SK-N-SH treated with all-trans-retinoic acid at 6 μM for 48 hours (cell line): ENCODE measurements around the gene ZKSCAN1.

Source experiments
- ATAC-seq: fragments of 200-7000 bp; cut with Tn5 transposase; 3 replicates; pipeline ENCODE4 v1.9.1; 2020; ENCODE audit warnings: mild to moderate bottlenecking, moderate library complexity
- ARNTL ChIP-seq: fragments of 450-650 bp; formaldehyde crosslinking; IDR thresholded peaks from 2 replicates; pipeline ENCODE4 v1.5.0; 2020; ENCODE audit warnings: low read depth, mild to moderate bottlenecking, moderate library complexity, borderline replicate concordance
- BACH2 ChIP-seq: fragments of 250-450 bp; sonication (Bioruptor Pico); IDR thresholded peaks from 2 replicates; pipeline ENCODE4 v1.9.0; 2021; ENCODE audit warnings: mild to moderate bottlenecking, borderline replicate concordance
- CSDC2 ChIP-seq: fragments of 250-450 bp; sonication (Bioruptor Pico); IDR thresholded peaks from 2 replicates; pipeline ENCODE4 v1.5.0; 2020; ENCODE audit warnings: mild to moderate bottlenecking, moderate library complexity
- ESRRG ChIP-seq: fragments of 250-450 bp; sonication (Bioruptor Pico); IDR thresholded peaks from 2 replicates; pipeline ENCODE4 v1.6.1; 2021; ENCODE audit warnings: mild to moderate bottlenecking
- GLIS3 ChIP-seq: fragments of 250-450 bp; sonication (Bioruptor Pico); IDR thresholded peaks from 2 replicates; pipeline ENCODE4 v1.5.0; 2020; ENCODE audit warnings: mild to moderate bottlenecking, moderate library complexity
- ISL1 ChIP-seq: fragments of 250-450 bp; sonication (Bioruptor Pico); IDR thresholded peaks from 2 replicates; pipeline ENCODE4 v2.1.2; 2022; ENCODE audit warnings: mild to moderate bottlenecking, moderate library complexity
- OSR1 ChIP-seq: fragments of 250-450 bp; sonication (Bioruptor Pico); IDR thresholded peaks from 2 replicates; pipeline ENCODE4 v1.8.0; 2022; ENCODE audit warnings: moderate library complexity, mild to moderate bottlenecking, inconsistent platforms
- PPARA ChIP-seq: fragments of 250-450 bp; sonication (Bioruptor Pico); IDR thresholded peaks from 2 replicates; pipeline ENCODE4 v1.5.0; 2020; ENCODE audit warnings: mild to moderate bottlenecking, borderline replicate concordance
- RARB ChIP-seq: fragments of 250-450 bp; sonication (Bioruptor Pico); IDR thresholded peaks from 2 replicates; pipeline ENCODE4 v1.8.0; 2021; ENCODE audit warnings: mild to moderate bottlenecking, moderate library complexity
- SNAI2 ChIP-seq: fragments of 250-450 bp; sonication (Bioruptor Pico); IDR thresholded peaks from 2 replicates; pipeline ENCODE4 v1.5.0; 2020; ENCODE audit warnings: mild to moderate bottlenecking, moderate library complexity
- TCF4 ChIP-seq: fragments of 250-450 bp; sonication (Bioruptor Pico); IDR thresholded peaks from 2 replicates; pipeline ENCODE4 v1.8.0; 2021; ENCODE audit warnings: mild to moderate bottlenecking, moderate library complexity, borderline replicate concordance
- TOX ChIP-seq: fragments of 250-450 bp; sonication (Bioruptor Pico); IDR thresholded peaks from 2 replicates; pipeline ENCODE4 v1.8.0; 2021; ENCODE audit warnings: mild to moderate bottlenecking, moderate library complexity, borderline replicate concordance
- ZC3H10 ChIP-seq: fragments of 250-450 bp; sonication (Bioruptor Pico); IDR thresholded peaks from 2 replicates; pipeline ENCODE4 v1.5.1; 2021; ENCODE audit warnings: mild to moderate bottlenecking, moderate library complexity
- ZFP3 ChIP-seq: fragments of 250-450 bp; sonication (Bioruptor Pico); IDR thresholded peaks from 2 replicates; pipeline ENCODE4 v1.5.0; 2020; ENCODE audit warnings: mild to moderate bottlenecking, moderate library complexity
- ZFP30 ChIP-seq: fragments of 450-650 bp; formaldehyde crosslinking; IDR thresholded peaks from 2 replicates; pipeline ENCODE4 v1.5.0; 2022; ENCODE audit warnings: mild to moderate bottlenecking, moderate library complexity
- ZNF565 ChIP-seq: fragments of 450-650 bp; formaldehyde crosslinking; conservative IDR thresholded peaks from 2 replicates; pipeline ENCODE4 v1.5.0; 2020; ENCODE audit warnings: low read depth, mild to moderate bottlenecking, moderate library complexity
- ZNF70 ChIP-seq: fragments of 450-650 bp; formaldehyde crosslinking; IDR thresholded peaks from 2 replicates; pipeline ENCODE4 v1.5.0; 2020; ENCODE audit warnings: mild to moderate bottlenecking, moderate library complexity
- ZNF8 ChIP-seq: fragments of 450-650 bp; formaldehyde crosslinking; IDR thresholded peaks from 2 replicates; pipeline ENCODE4 v1.5.0; 2020; ENCODE audit warnings: mild to moderate bottlenecking, moderate library complexity
- TF ChIP-seq, protein P1 (sequence below): fragments of 250-450 bp; sonication (Bioruptor Pico); IDR thresholded peaks from 2 replicates; pipeline ENCODE4 v1.5.0; 2020; ENCODE audit warnings: mild to moderate bottlenecking, moderate library complexity
- TF ChIP-seq, protein P2 (sequence below): fragments of 250-450 bp; sonication (Bioruptor Pico); IDR thresholded peaks from 2 replicates; pipeline ENCODE4 v1.5.1; 2020; ENCODE audit warnings: low read depth, mild to moderate bottlenecking, moderate library complexity
- TF ChIP-seq, protein P3 (sequence below): fragments of 250-450 bp; sonication (Bioruptor Pico); IDR thresholded peaks from 2 replicates; pipeline ENCODE4 v1.5.1; 2021; ENCODE audit warnings: mild to moderate bottlenecking, moderate library complexity
- TF ChIP-seq, protein P4 (sequence below): fragments of 250-450 bp; sonication (Bioruptor Pico); IDR thresholded peaks from 2 replicates; pipeline ENCODE4 v1.8.0; 2021; ENCODE audit warnings: low read depth, mild to moderate bottlenecking, moderate library complexity, borderline replicate concordance
- TF ChIP-seq, protein P5 (sequence below): fragments of 250-450 bp; sonication (Bioruptor Pico); IDR thresholded peaks from 2 replicates; pipeline ENCODE4 v1.8.0; 2020; ENCODE audit warnings: mild to moderate bottlenecking, moderate library complexity, borderline replicate concordance

The ZKSCAN1 gene

DNA sequence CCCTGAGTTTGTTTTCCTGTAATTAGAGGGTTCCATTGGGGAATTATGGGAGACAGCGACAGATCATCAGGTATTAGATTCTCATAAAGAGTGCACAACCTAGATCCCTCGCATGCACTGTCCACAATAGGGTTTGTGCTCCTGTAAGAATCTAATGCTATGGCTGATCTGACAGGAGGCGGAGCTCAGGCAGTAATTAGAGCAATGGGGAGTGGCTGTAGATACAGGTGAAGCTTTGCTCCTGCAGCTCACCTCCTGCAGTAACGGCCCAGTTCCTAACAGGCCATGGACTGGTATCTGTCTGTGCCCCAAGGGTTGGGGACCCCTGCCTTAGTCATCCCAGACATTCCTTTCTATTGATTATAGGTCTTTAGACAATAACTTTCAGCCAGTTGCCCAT, 33.3 kb downstream of the ZKSCAN1 start:
- no peak for ATAC-seq
- TF ChIP-seq OSR1 (CRISPR knock-in tag) (no peak), SNAI2 (CRISPR knock-in tag) (no peak), CSDC2 (CRISPR knock-in tag) (no peak), ZFP30 (CRISPR knock-in tag) (no peak), ESRRG (CRISPR knock-in tag) (no peak), RARB (no peak)
- TF ChIP-seq, protein P1, sequence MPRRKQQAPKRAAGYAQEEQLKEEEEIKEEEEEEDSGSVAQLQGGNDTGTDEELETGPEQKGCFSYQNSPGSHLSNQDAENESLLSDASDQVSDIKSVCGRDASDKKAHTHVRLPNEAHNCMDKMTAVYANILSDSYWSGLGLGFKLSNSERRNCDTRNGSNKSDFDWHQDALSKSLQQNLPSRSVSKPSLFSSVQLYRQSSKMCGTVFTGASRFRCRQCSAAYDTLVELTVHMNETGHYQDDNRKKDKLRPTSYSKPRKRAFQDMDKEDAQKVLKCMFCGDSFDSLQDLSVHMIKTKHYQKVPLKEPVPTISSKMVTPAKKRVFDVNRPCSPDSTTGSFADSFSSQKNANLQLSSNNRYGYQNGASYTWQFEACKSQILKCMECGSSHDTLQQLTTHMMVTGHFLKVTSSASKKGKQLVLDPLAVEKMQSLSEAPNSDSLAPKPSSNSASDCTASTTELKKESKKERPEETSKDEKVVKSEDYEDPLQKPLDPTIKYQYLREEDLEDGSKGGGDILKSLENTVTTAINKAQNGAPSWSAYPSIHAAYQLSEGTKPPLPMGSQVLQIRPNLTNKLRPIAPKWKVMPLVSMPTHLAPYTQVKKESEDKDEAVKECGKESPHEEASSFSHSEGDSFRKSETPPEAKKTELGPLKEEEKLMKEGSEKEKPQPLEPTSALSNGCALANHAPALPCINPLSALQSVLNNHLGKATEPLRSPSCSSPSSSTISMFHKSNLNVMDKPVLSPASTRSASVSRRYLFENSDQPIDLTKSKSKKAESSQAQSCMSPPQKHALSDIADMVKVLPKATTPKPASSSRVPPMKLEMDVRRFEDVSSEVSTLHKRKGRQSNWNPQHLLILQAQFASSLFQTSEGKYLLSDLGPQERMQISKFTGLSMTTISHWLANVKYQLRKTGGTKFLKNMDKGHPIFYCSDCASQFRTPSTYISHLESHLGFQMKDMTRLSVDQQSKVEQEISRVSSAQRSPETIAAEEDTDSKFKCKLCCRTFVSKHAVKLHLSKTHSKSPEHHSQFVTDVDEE (CRISPR knock-in tag), result no peak
- TF ChIP-seq, protein P2, sequence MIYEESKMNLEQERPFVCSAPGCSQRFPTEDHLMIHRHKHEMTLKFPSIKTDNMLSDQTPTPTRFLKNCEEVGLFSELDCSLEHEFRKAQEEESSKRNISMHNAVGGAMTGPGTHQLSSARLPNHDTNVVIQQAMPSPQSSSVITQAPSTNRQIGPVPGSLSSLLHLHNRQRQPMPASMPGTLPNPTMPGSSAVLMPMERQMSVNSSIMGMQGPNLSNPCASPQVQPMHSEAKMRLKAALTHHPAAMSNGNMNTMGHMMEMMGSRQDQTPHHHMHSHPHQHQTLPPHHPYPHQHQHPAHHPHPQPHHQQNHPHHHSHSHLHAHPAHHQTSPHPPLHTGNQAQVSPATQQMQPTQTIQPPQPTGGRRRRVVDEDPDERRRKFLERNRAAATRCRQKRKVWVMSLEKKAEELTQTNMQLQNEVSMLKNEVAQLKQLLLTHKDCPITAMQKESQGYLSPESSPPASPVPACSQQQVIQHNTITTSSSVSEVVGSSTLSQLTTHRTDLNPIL (CRISPR knock-in tag), result no peak

DNA sequence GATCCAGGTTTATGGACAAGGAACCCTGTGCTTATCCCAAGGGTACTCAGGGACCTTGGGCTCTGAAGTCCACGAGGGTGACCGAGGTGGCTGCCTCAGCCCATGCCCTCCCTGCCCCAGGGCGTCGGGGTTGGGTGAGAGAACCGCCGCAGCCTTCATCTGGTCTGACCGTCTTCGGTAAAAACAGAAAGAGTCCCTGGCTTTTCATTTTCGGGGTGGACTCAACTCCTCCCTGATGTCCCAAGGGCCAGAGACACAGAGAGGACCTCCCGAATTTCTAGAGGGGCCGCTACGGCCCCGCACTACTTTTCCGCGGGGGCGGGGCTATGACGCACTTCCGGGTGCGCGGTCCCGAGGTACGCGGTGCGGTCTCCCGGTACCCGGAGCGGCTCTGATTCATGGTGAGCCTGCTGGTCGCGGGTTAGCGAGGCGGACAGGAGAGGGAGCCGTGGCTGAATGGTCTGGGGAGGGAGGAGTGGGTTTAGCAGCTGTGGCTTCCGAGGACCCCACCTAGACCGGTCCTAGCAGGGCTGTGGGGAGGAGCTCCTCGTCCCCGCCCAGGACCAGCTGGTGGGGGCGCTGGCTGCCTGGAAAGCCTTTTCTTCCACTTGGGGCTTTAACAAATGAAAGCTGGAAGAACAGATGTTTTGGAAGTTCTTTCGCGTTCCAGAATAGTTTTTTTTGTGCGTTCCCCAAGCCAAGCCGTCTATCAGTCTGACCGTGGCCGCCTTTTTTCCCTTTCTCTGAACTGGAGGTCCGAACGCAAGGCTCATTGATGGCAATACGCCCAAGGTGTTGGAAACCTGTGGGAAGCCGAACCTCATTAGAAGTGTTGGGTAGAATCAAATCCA, 34.3 kb downstream of the ZKSCAN1 start, which contains the start of gene ZSCAN21:
Gene ZSCAN21, plus strand, starts transcription at position 334 of the 851 bp plus-strand sequence. CDS start 7,233 bp downstream, outside the sequence.
- no peak for TF ChIP-seq OSR1 (CRISPR knock-in tag)
- no peak for TF ChIP-seq ZNF70 (CRISPR knock-in tag)
- no peak for TF ChIP-seq TOX
- TF ChIP-seq ZFP30 (CRISPR knock-in tag), result no peak
- no peak for TF ChIP-seq ZNF8 (CRISPR knock-in tag)
- TF ChIP-seq RARB, result no peak
- peak; percentile 51; the same call in 1 of the 2 replicates for TF ChIP-seq TCF4 (CRISPR knock-in tag)
- TF ChIP-seq ARNTL (CRISPR knock-in tag), result no peak
- TF ChIP-seq CSDC2 (CRISPR knock-in tag), result 0 out of 2 replicates have a peak, but pooled peaks have one; percentile 16
- TF ChIP-seq ZNF565 (CRISPR knock-in tag), result peak; percentile 75; the same call in 1 of the 2 replicates
- TF ChIP-seq, protein P3, sequence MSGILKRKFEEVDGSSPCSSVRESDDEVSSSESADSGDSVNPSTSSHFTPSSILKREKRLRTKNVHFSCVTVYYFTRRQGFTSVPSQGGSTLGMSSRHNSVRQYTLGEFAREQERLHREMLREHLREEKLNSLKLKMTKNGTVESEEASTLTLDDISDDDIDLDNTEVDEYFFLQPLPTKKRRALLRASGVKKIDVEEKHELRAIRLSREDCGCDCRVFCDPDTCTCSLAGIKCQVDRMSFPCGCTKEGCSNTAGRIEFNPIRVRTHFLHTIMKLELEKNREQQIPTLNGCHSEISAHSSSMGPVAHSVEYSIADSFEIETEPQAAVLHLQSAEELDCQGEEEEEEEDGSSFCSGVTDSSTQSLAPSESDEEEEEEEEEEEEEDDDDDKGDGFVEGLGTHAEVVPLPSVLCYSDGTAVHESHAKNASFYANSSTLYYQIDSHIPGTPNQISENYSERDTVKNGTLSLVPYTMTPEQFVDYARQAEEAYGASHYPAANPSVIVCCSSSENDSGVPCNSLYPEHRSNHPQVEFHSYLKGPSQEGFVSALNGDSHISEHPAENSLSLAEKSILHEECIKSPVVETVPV (CRISPR knock-in tag), result no peak
- TF ChIP-seq ISL1, result no peak
- TF ChIP-seq, protein P4, sequence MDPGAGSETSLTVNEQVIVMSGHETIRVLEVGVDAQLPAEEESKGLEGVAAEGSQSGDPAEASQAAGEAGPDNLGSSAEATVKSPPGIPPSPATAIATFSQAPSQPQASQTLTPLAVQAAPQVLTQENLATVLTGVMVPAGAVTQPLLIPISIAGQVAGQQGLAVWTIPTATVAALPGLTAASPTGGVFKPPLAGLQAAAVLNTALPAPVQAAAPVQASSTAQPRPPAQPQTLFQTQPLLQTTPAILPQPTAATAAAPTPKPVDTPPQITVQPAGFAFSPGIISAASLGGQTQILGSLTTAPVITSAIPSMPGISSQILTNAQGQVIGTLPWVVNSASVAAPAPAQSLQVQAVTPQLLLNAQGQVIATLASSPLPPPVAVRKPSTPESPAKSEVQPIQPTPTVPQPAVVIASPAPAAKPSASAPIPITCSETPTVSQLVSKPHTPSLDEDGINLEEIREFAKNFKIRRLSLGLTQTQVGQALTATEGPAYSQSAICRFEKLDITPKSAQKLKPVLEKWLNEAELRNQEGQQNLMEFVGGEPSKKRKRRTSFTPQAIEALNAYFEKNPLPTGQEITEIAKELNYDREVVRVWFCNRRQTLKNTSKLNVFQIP (CRISPR knock-in tag), result no peak
- TF ChIP-seq GLIS3 (CRISPR knock-in tag), result peak; percentile 94
- no peak for TF ChIP-seq ZC3H10 (CRISPR knock-in tag)
- TF ChIP-seq ZFP3 (CRISPR knock-in tag), result peak; percentile 85
- TF ChIP-seq ESRRG (CRISPR knock-in tag), result no peak
- peak; percentile 50; the same call in 1 of the 2 replicates for TF ChIP-seq BACH2 (CRISPR knock-in tag)
- TF ChIP-seq, protein P5, sequence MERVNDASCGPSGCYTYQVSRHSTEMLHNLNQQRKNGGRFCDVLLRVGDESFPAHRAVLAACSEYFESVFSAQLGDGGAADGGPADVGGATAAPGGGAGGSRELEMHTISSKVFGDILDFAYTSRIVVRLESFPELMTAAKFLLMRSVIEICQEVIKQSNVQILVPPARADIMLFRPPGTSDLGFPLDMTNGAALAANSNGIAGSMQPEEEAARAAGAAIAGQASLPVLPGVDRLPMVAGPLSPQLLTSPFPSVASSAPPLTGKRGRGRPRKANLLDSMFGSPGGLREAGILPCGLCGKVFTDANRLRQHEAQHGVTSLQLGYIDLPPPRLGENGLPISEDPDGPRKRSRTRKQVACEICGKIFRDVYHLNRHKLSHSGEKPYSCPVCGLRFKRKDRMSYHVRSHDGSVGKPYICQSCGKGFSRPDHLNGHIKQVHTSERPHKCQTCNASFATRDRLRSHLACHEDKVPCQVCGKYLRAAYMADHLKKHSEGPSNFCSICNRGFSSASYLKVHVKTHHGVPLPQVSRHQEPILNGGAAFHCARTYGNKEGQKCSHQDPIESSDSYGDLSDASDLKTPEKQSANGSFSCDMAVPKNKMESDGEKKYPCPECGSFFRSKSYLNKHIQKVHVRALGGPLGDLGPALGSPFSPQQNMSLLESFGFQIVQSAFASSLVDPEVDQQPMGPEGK (CRISPR knock-in tag), result peak; percentile 19; the same call in 1 of the 2 replicates
- no peak for TF ChIP-seq SNAI2 (CRISPR knock-in tag)
- no peak for TF ChIP-seq PPARA
- TF ChIP-seq, protein P1 (CRISPR knock-in tag), result peak; percentile 81; the same call in 1 of the 2 replicates
- TF ChIP-seq, protein P2 (CRISPR knock-in tag), result no peak
- peak; percentile 95 for ATAC-seq
